Stimulated activated CD8-positive, alpha-beta memory T cell treated with anti-CD3 and anti-CD28 coated beads, Interleukin-15, amount 100 ng/mL, for 48 hours (primary cell): Measurements from ENCODE around the gene STK24.

Experiments
- DNase-seq, 2 donors: peaks; one replicate each; pipeline ENCODE4 v3.0.0-alpha.2; 2020; ENCODE audit warnings: low read depth in 2 of 2

Gene STK24

DNA sequence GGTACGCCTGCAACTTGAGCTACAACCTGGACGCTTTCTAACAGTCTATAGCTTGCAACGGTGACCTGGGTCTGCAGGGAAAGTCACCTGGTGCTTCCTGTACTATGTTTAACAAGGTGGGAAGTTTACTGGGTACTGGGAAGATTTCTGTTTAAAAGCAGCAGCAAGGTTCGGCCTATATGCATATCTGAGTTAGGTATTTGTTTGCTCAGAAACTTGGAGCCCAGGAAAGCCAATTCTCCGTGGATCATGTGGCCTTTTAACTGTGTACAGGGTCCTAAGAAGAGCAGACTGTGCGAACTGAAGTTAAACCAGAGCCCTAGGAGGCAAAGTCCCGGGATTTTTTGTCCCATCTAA is 103.1 kb downstream of the STK24 start:
- DNase-seq: no peak

DNA sequence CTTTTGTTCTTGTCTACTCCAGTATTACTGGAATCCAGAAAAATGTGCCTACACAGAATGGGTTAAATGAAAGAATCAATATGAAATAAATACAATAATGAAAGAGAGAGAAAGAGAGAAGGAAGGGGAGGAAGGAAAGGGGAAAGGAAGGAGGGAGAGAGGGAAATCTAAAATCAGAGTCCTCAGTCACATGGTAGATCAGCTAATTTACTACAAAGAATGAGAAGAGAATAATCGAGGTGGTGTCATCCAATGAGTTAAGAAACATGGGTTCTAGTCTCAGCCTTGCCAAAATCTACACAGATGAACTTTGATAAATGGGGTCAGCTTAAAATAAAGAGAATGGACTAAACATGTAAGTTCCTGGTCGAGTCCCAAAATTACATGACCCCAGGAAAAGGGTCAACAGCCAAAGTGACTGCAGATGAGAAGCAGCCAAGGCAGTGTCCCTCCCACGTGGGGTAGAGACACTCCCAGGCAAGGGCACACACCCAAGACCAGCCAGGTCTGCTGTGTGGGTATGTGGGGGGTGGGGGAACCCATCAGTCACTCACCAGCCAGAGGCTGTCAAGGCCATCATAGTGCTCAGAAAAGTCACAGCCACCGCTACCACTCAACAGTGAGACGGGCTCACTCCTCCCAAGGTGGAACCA is 103.6 kb downstream of the STK24 start:
- DNase-seq: no peak

DNA sequence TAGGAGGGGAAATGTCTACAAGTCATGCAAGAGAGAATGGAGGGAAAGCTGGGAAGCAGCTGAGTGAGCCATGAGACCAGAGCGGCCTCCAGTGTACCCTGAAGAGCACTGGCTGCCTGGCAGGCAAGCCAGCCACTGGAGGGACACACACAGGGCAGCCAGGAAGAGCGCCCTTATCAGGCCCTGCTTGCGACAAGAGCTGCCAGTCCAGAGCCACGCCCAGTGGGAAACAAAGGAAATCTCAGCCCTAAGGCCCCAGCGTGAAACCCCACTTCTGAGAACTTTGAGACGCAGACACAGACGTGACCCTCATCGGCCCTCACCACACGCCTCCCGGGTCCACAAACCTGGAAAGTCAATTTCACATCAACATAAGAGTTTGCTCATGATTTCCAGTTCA is 105.0 kb downstream of the STK24 start:
- DNase-seq: no peak

DNA sequence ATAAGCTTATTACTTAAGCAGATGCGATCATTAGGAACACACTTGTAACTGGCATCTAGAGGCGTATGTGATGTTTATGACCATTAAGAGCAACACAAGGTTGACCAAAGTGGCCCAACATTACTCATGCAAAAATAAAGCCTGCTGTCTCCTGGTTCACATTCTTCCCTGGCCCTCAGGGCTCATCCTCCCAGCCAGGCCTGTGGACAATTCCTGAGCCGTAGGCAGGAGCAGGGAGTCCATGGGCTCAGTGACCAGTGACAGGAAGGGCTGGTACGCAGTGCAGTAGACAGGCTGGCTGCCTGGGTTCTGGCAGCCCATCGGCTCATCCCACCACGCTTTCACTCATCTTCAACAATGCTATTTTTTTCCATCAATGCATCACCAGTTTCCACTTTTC is 106.0 kb downstream of the STK24 start:
- DNase-seq: no peak

DNA sequence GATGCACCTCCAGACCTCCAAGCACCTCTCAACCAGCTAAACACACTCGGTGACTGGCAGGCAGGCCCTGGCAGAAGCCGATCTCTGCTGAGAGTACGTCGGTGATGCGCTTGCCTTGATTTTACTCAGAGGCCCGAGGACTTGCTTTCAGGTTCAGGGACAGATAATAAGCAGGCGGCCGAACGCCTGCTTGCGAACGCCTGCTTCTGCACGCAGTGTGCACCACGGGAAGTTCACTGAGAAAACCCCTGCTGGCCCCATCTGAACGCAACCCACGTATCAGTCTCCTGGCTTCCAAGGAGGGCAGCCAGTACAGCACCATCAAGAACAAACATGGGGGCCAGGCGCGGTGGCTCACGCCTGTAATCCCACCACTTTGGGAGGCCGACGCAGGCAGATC is 108.0 kb downstream of the STK24 start:
- DNase-seq: no peak

DNA sequence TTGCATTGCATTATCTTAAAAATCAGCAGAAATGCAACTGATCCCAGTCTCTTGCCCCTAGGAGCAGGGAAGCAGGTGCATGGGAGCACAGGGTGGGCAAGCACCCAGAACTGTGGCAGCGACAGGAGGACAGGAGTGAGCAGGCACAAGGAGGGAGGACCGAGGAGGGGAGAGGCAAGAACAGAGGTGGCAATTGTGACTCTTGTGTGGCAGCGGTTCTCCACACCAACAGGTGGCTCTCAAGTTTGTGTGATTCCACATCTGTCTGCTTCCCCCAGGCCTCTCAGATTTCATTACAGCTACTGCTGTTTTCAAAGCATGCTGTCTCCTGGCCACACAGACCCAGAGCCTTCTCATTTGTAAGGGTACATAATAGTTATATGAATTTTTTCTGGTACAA is 108.5 kb downstream of the STK24 start:
- no peak for DNase-seq

DNA sequence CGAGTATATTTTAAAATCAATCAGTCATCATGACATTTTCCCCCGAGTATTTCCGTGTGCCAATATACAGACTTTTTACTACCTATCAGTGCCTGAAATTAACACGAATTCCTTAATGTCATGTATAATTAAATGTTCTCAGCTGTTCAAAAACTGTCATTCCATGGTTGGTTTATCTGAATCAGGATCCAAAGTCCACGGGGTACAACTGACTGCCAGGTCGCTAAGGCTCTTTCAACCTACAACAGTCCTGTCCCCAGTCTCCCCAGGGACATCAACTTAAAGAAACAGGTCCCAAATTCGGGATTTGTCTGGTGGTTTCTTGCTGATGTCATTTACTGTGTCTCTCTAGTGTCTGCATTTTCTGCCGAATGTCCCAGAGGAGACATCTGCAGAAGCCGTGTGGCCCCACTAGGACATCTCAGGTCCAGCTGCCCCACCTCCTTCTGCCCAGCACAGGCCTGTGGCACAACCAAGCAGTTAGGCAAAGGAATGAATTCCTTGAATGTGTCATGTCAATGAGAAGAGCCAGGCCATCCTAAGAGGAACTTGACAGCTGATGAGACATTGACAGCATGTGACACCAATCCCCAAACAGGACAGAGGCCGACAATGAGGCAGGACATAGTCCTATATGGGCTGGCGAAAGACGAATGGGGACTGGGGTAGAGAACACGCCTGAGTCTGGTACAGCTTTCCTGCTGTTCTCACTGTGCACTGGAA is 109.5 kb downstream of the STK24 start:
- DNase-seq: no peak

DNA sequence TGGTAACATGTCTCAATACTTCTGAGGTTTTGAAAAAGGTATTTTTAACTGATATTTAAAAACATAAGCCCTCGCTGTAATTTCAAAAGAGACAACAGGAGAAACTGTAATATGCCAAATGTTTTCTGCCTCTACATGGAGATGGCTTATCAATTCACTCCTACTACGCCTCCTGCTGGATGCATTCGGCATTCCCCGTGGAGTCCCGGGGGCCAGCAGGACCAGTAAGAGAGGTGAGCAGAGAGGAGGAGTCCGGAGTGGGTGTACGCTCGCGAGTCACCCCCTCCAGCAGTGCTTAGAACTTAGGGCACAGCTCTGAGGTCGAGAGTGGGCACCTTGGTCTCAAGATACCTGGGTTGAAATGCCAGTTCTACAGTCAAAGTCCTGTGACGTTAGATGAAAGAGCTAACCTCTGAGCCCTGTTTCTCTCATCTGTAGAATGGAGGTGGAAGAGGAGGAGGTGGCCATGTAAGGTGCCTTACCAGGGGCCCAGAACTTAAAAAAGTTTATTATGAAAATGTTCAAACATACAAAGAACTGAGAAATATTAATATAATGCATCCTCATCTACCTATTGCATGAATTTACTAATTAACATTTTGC is 110.2 kb downstream of the STK24 start:
- peak; percentile 25 to 36 for DNase-seq

DNA sequence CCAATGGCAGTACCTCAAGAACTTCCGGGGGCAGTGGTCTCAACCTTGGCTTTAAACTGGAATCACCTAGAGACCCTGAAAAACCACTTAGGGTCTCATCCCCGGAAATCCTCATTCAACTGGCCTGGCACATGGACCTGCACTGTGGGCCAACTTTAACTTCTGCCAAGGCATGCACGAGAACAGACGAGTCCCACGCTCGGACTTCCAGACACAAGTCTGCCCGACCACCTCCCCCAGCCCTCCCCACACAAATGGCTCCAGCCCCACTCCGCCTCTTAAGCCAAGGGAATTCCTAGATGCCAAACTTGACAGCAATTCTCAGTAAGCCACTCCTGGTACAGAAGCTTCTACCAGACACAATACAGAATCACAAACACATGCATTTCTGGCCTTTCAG is 114.0 kb downstream of the STK24 start:
- DNase-seq: no peak

DNA sequence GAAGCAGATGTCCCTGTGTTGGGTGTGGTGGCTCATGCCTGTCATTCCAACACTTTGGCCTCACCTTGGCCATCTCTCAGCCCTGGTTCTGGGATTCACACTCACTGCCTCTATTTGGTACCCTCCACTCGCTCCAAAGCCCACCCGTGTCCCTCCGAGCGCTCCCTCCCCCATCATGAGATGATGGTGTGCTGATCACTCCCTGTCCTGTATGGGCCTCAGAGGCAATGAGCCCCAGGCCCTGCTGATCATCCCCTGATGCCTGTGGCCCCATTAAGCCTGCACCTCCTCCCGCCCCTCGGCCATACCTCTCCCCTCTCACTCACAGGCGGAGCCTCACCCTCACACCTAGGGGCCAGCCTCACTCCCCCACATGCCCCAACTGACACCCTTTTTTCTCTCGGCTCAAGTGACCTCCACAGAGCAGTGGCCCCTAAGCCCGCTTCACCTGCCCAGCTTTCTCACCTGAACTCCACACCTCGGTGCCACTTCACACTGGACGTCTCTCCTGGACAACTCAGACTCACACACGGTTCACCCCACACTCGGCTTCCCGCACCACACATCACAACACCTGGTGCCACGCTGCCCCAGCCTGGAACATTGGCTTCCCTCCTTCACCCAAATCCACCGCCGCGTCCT is 114.5 kb downstream of the STK24 start:
- DNase-seq: no peak

DNA sequence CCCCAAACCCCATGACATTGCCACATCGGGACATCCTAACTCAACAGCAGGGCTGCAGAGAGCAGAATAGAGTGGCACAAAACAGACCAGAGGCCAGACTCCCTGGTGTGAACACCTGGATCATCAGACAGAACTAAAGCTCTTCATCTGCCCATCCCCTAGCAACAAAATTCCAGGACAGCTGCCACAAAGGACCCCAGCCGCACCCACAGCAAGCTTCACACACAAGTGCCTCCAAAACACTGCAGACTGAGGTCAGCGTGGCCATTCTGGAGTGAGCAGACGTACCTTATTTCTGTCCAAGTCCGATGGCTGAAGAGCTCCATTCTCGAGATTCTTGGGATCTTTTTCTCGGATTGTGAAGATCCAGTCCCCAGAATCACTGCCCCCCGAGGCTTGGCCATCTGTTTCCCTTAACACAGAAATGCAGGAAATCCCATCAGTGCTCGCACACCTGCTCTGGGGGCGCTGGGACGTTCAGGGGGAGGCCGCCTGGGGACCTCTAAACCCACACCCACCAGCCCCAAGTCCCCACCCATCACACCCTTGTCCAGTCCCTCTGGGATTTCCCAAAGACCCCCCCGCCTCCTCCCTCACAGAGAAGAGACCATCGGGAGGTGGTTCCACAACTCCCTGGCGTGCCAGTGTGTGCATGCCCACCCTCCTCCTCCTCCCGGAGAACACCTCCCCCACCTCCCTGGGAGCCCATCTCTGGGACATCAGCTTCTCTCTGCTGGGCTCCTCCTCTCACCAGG is 115.2 kb downstream of the STK24 start:
- no peak for DNase-seq

DNA sequence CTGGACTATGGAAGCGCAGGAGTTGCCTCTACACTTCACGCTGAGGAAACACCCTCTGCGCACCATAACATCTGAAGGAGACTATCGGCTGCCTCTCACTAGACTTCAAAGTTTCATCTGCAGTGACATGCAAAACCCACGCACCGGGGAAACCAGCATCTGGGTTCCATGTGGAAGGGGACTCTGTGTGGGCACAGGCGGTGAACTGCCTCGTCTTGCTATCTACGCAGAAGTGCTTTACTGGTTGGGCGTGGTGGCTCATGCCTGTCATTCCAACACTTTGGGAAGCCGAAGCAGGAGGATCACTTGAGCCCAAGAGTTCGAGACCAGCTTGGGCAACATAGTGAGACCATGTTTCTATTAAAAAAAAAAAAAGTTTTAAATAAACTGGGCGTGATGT is 116.4 kb downstream of the STK24 start:
- no peak for DNase-seq

DNA sequence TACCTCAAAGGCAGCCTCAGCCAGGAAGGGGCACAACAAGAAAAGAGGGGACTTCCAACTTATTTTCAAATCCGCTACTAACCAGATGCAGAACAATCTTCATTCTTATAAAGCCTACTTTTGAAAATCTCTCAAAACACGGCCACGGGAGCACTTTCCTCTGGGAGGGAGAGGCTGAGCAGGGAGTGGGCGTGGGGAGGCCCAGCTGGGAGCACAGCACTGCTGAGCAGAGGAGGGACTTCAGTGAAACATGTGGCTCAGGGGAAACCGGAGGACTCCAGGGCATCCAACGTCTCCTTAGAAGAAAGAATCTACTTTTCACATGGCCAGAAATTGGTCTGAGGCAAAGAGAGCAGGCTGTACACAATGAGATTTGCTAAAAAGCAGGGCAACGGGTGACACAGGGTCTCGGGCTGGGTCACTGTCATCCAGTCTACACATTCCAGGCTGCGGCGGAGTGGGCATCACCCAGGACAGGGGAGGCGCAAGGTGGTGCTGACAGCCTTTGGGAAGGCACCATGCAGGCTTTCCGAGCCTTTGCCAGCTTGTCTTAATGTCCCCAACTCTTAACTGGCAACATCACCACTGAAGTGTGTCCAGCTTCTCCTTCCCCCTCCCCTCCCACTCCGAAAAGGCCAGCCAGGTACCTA is 117.1 kb downstream of the STK24 start:
- DNase-seq: no peak

DNA sequence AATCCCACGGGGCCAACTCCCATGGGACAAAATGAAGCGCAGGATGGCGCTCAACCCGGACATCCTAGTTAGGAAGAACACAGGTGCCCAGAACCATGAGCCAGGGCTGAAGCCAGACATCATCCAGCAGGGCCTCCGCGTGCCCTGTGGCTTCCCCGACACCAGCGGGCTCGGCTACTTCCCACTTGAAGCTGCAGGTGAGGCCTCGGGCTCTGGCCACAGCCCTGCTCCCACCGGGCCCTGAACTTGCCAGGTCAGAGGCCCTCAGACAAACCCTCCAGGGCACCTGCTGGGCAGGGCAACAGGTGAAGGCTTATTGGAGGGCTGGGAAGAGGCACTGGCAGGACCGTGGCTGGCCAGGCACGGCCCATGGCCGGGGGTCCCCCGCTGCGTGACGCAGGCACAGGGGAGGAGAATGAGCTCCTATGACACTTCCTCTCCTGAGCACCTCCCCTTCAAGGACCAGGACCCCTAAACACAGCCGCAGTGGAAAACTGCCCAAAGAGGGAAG is 117.7 kb downstream of the STK24 start:
- no peak for DNase-seq

DNA sequence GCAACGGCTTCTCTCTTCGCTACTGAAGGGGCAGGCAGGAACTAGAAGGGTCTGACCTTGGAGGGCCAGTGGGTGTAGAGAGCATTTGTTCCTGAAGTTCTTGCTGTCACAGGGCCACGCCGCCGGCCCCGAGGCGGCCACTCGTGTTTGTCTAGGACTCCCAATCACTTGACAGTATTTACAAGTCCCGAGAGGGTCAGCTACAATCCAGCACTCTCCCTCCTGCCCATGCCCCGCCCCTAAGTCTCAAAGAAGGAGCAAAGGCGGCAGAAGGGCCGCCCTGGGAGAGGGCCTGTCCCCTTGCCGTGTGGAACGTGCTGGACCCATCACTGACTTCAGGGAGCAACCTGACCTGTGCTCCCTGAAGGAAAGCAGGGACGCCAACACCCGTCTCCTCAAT is 118.5 kb downstream of the STK24 start:
- no peak for DNase-seq

DNA sequence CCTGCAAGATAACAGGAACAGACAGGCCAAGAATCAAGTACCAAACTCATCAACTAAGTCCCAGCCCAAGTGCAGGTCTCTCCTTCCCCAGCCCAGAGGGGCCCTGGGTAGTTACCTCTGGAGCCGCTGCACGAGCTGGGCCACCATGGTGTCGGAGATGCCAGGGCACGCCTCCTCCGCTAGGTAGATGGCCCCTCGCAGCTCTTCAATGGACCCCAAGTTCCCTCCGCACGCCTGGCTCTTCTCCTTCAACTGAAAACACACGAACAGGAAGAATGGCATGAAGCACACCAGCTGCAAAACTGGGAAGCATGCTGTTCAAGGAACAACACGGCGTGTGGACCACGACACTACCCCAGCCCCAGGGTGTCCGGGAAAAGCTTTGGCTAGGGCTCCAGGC is 119.9 kb downstream of the STK24 start:
- no peak for DNase-seq

DNA sequence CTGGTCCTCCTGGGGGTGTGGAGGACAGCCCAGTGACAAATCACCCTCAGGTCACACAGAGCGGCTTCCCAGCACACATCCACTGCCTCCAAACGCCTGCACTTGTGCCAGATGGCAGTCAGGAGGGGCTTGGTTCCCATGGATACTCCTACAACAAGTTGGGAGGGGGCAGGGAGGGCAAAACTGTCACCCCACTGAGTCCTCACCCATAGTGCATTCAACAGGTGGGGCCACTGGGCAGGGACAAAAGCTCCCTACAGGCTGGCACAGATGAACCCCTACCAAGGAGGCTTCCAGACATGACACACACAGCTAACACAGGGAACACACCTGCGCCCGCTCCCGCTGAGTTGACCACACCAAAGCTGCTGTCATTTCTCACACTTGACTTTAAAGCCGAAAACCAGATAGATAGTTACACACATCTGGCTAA is 120.5 kb downstream of the STK24 start:
- DNase-seq: no peak

DNA sequence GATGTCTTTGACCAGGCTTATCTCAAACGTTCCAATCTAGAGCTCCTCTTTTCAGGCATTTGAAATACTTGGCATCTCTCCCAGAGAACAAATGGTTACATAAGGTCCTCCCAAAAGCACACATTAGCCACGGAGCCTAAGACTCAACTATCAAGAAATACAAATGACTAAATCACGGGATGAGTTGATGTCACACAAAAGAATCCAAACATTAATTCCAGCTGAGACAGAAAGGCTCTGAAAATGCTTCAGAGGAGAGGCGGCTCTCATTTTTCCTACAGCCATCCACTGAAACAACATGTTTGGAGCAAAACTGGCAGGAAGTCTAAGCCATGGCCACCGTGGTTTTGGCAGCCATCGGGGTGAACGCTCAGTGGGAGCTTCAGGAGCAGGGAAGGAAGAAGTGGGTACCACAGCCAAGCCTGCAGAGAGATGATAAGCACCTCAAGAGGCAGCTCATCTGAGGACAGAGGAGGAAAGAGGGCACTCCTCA is 122.5 kb downstream of the STK24 start:
- DNase-seq: no peak

DNA sequence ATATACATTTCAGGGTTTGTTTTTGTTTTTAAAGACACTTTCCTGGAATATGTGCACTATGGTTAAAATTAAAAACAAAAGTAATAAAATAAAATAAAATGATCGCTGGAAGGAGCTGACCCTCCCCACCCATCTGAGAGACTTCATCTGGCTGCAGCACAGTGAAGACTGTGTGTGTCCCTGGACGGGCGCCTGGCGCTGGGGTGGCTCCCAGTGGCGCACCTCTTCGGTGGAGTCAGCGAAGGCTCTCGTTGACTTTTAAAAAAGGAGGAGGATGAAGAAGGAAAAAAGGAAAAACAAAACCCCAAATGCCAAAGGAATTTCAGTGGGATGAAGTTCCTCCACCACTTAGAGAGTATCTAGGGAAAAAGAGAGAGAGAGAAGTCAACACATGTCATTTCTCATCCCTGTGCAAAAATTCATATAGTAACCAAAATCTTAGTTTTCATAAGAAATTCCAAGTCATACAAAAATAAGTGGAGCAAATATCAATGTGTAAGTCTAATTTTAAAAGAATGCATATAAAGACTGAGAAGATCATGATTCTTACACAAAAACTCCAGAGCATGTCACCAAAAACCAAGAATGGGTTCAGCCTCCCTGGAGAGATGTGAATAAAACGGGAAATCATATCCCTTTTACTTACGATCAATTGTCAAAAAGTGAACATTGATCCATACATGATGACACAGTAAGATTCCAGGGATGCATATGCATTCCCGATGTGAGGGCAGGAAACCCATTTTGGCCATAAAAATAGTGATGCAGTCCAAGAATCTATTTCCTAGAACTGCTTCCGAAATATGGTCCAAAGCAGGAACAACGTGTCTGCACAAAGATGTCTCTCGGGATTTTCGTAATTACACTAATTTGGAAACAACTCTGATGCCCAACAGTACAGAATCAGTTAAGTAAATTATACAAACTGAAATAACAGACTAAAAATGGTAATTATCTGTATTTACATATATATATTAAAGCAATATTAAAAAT is 123.8 kb downstream of the STK24 start:
- no peak for DNase-seq
